G401.6 (cell line): ENCODE results near the gene CORO1A.
"Not testable (repeated sequence)": the region's sequence is repeated elsewhere in the genome, so short reads cannot be mapped to it uniquely, and the experiment has no call there.

ENCODE experiments used
- FAIRE-seq: peaks from 2 replicates; lab custom pipeline; 2012; peaks lifted over from hg19 to GRCh38; lab: Jason Lieb, UNC

Gene CORO1A

DNA sequence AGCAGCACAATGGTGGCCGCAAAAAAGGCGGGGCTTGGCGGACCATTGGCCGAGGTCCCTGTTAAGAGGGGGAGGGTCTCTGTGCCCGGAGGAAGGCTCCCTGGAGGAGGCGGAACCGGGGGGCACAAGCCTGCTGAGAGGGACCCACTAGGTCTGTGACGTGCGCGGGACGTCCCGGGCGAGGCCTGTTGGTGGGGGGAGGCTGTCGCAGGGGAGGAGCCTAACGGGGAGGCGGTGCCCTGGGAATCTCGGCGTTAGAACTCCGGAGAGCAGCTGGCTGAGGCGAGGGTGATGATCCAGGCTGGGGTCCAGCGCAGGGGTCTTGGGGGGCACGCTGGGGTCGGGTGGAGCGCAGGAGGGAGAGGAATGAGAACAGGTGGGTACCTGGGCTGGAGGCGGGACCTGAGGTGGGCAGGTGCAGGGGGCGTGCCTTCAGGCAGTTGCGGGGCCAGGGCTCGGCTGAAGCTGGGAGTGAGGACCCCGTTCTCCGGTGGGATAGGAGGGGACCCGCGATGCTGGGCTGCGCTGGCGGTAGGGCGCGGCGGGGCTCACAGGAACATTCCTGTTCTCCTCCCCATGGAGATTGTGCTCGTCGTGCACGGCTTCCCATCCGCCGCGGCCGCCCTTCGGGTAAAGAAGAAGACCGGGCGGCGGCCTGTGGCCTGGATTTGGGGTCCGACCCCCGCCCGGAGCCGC, 22.3 kb downstream of the CORO1A start:
- FAIRE-seq = not testable (repeated sequence)

DNA sequence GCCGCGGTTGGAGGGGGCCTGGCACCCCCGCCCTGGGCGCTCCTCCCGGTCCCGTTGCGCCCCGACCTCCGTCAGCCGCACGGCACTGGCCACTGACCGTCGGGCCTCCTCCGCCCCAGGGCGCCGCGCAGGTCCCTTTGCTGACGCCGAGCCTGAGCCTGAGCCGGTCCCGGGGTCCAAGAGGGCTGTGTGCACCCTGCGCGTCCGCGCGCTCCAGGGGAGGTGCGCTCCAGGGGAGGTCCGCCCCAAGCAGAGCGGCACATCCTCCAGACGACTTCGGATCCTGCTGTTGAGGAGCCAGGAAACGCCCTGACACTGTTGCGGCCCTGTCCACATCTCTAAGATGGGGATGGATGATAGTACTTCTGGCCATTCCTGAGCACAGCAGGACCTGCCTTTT, 22.9 kb downstream of the CORO1A start:
- not testable (repeated sequence) for FAIRE-seq

DNA sequence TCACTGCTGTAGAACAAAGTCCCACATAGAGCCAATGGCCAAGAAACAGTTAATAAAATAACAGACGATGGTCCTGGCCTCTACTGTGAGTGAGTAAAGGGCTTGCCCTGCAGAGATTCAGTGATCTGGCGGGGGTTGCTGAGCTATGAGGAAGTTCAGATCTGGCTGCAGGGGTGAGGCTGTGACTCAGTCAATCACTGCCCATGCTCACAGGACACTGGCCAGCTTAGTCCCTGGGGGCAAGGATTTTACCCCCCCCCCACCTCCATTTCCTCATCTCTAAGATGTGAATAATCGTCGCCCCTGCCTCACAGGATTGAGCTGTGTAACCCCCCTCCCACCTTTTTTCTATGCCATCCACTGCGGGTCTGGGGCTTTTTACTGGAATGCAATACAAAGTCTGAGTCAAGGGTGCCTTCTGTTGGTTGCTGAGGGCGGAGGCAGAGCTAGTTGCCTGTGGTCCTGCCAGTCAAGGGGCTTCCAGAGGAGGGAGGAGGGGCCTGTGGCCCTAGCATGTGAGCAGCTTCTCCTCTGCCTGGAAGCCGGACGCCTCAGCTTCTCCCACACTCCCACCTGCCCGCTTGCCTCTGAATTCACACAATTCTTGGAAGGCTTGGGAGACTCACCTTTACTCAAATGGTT, 23.8 kb downstream of the CORO1A start:
- FAIRE-seq = peak; percentile 51

DNA sequence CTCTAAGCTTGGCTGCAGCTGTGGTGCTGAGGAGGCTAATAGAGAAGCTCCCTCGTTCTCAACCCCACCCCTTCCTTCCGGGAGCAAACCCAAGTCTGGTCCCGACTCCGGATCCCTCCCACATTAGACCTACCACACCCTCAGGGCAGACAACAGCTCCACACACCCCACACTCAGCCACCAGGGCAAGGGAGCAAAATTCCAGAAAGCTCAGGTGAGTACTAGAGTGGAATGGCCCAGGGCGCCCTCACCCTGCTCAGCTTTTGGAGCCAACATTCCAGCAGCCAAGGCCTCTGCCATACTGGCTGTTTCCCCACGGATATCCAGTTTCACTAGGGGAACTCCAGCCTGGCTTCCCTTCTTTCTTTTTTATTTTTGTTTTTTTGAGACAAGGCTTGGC, 25.6 kb downstream of the CORO1A start:
- not testable (repeated sequence) for FAIRE-seq

DNA sequence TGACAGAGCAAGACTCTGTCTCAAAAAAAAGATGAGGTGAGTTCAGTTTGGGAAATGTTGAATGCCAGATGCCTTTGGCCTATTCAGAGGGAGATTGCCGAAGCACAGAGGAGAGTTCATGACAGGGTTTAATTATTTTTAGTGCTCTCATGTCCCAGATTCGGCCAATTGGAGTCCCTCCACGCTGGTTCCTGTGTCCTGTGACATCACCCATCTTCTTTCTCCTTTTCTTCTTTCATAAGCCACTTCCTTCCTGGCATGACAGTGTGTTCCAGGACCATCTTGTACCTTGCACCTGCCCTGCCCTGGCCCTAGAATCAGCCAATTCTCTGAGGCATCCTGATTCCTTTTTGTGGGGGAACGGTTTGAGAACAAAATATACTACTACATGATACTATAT, 28.0 kb downstream of the CORO1A start:
- FAIRE-seq = not testable (repeated sequence)

DNA sequence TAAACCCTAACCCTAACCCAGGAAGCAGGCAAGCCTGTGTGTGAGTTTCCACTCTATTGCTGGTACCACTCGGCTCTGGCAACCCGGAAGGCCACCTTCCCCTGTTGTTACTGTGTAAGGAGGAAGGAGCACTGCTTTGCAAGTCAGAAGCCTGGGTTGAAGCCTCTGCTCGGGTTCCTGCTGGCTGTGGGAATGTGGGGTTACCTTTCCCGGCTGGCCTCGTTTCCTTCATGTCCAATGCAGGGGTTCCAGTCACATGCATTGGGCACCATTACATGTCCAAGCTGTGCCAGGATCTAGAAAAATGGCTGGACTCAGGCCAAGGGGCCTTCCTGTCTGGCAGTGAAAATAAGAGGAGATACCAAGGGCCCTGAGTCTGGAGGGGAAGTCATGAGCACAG, 33.7 kb downstream of the CORO1A start:
- not testable (repeated sequence) for FAIRE-seq
